Loucy (cell line): Measurements from ENCODE around the gene PRR5.
A peak's percentile ranks its signal among the peaks of the same experiment; 100 is the strongest.

ENCODE experiments used
- H2AFZ ChIP-seq: fragments of 200-600 bp; sonication (generic); 2 replicates; pipeline ENCODE4 v1.6.0; 2016; ENCODE audit warnings: antibody characterized with exemption, mild to moderate bottlenecking, low read length, moderate library complexity
- H3F3A ChIP-seq: fragments of 200-600 bp; 2 replicates; pipeline ENCODE4 v1.6.0; 2016; ENCODE audit warnings: antibody characterized with exemption, low read depth, mild to moderate bottlenecking
- H3K27me3 ChIP-seq: fragments of 200-600 bp; sonication (generic); 2 replicates; pipeline ENCODE4 v1.6.1; 2014; ENCODE audit warnings: low read length, mild to moderate bottlenecking; ENCODE audit not compliant: insufficient read depth, poor library complexity, severe bottlenecking
- H3K36me3 ChIP-seq: fragments of 200-600 bp; sonication (generic); 2 replicates; pipeline ENCODE4 v1.6.1; 2016; ENCODE audit warnings: low read length; ENCODE audit not compliant: insufficient read depth
- H3K4me1 ChIP-seq: fragments of 200-600 bp; sonication (generic); 2 replicates; pipeline ENCODE4 v1.5.1; 2014; ENCODE audit warnings: low read length, mild to moderate bottlenecking; ENCODE audit not compliant: insufficient read depth, poor library complexity, severe bottlenecking
- H3K4me2 ChIP-seq: fragments of 200-600 bp; sonication (generic); 2 replicates; pipeline ENCODE4 v1.6.0; 2014; ENCODE audit warnings: antibody characterized with exemption, low read length, low read depth, mild to moderate bottlenecking; ENCODE audit not compliant: poor library complexity, severe bottlenecking
- H3K4me3 ChIP-seq: fragments of 200-600 bp; sonication (generic); 2 replicates; pipeline ENCODE4 v1.5.1; 2014; ENCODE audit warnings: low read length, mild to moderate bottlenecking, mixed read lengths; ENCODE audit not compliant: poor library complexity, severe bottlenecking
- H3K79me2 ChIP-seq: fragments of 200-600 bp; sonication (generic); 2 replicates; pipeline ENCODE4 v1.6.1; 2014; ENCODE audit warnings: low read length; ENCODE audit not compliant: insufficient read depth
- H3K9ac ChIP-seq: fragments of 200-600 bp; sonication (generic); 2 replicates; pipeline ENCODE4 v1.6.0; 2014; ENCODE audit warnings: mild to moderate bottlenecking, low read depth, low read length, moderate library complexity; ENCODE audit not compliant: poor library complexity, severe bottlenecking
- H3K9me2 ChIP-seq: fragments of 200-600 bp; sonication (generic); replicated peaks from 2 replicates; pipeline ENCODE4 v1.6.1; 2016; ENCODE audit warnings: low read depth, low read length, mixed read lengths
- H3K9me3 ChIP-seq: fragments of 200-600 bp; sonication (generic); 2 replicates; pipeline ENCODE4 v1.6.1; 2014; ENCODE audit warnings: mild to moderate bottlenecking, antibody characterized with exemption, low read length, low read depth; ENCODE audit not compliant: insufficient read depth
- H4K20me1 ChIP-seq: fragments of 200-600 bp; sonication (generic); 2 replicates; pipeline ENCODE4 v1.6.0; 2014; ENCODE audit warnings: antibody characterized with exemption, low read length, mild to moderate bottlenecking; ENCODE audit not compliant: insufficient read depth, poor library complexity, severe bottlenecking
- CTCF ChIP-seq: fragments of 200-600 bp; sonication (generic); conservative IDR thresholded peaks from 2 replicates; pipeline ENCODE4 v1.5.1; 2014; ENCODE audit warnings: mild to moderate bottlenecking, antibody characterized with exemption, low read length
- EZH2phosphoT487 ChIP-seq: fragments of 200-600 bp; IDR thresholded peaks from 2 replicates; pipeline ENCODE4 v1.6.1; 2018; ENCODE audit warnings: antibody characterized with exemption, mild to moderate bottlenecking, moderate library complexity, borderline replicate concordance

PRR5 gene

GRCh38 chr22:44700456-44700855 is 1.5 kb upstream of the PRR5 start:
- no peaks in the 10 kb centered on the region for H3K79me2 ChIP-seq
- no peaks in the 10 kb centered on the region for H3F3A ChIP-seq
- no peak for TF ChIP-seq EZH2phosphoT487
- TF ChIP-seq CTCF, result no peak
- no peak overlapping the region for H3K4me2 ChIP-seq
- H3K27me3 ChIP-seq, result no peaks in the 10 kb centered on the region
- H3K9me2 ChIP-seq, result no peaks in the 10 kb centered on the region
- no peak overlapping the region for H3K4me3 ChIP-seq
- H3K36me3 ChIP-seq, result no peaks in the 10 kb centered on the region
- H3K4me1 ChIP-seq, result peaks cover 5% of the 10 kb centered on the region
- no peak overlapping the region for H3K9ac ChIP-seq
- H3K9me3 ChIP-seq, result no peaks in the 10 kb centered on the region
- H4K20me1 ChIP-seq, result no peaks in the 10 kb centered on the region
- H2AFZ ChIP-seq, result no peak overlapping the region

GRCh38 chr22:44701187-44701790 is 715 bp upstream of the PRR5 start:
- H2AFZ ChIP-seq, result 0 out of 2 replicates have a peak overlapping the region, but pooled peaks have one; percentile 28
- peak overlapping the region; percentile 17 for H3K4me3 ChIP-seq
- no peaks in the 10 kb centered on the region for H4K20me1 ChIP-seq
- no peak for TF ChIP-seq EZH2phosphoT487
- no peak for TF ChIP-seq CTCF
- no peaks in the 10 kb centered on the region for H3F3A ChIP-seq
- H3K36me3 ChIP-seq, result no peaks in the 10 kb centered on the region
- H3K4me2 ChIP-seq, result peak overlapping the region; percentile 49
- peaks cover 5% of the 10 kb centered on the region for H3K4me1 ChIP-seq
- no peaks in the 10 kb centered on the region for H3K9me3 ChIP-seq
- no peaks in the 10 kb centered on the region for H3K79me2 ChIP-seq
- H3K9ac ChIP-seq, result peak overlapping the region; percentile 57
- no peaks in the 10 kb centered on the region for H3K27me3 ChIP-seq
- H3K9me2 ChIP-seq, result no peaks in the 10 kb centered on the region

GRCh38 chr22:44702479-44703198 is 635 bp downstream of the PRR5 start:
- H3K9me2 ChIP-seq, result no peaks in the 10 kb centered on the region
- no peaks in the 10 kb centered on the region for H3K27me3 ChIP-seq
- H3K4me2 ChIP-seq, result peak overlapping the region; percentile 42
- H3K79me2 ChIP-seq, result no peaks in the 10 kb centered on the region
- H2AFZ ChIP-seq, result no peak overlapping the region
- no peaks in the 10 kb centered on the region for H3K9me3 ChIP-seq
- H3K36me3 ChIP-seq, result no peaks in the 10 kb centered on the region
- H3F3A ChIP-seq, result no peaks in the 10 kb centered on the region
- peak overlapping the region; percentile 64 for H3K4me3 ChIP-seq
- peaks cover 5% of the 10 kb centered on the region for H3K4me1 ChIP-seq
- H3K9ac ChIP-seq, result no peak overlapping the region
- H4K20me1 ChIP-seq, result no peaks in the 10 kb centered on the region
- TF ChIP-seq EZH2phosphoT487 (no peak), CTCF (no peak)
